Erythroblast (primary cell): Measurements from ENCODE around the gene GJA3.

Experiments
- GATA1 ChIP-seq: IDR thresholded peaks from 2 replicates; pipeline ENCODE4 v1.6.1; 2011; ENCODE audit warnings: low read depth, mild to moderate bottlenecking, control low read depth, low read length, moderate library complexity
- POLR2A ChIP-seq: IDR thresholded peaks from 2 replicates; pipeline ENCODE4 v1.6.1; 2011; ENCODE audit warnings: mild to moderate bottlenecking, low read length

DNA sequence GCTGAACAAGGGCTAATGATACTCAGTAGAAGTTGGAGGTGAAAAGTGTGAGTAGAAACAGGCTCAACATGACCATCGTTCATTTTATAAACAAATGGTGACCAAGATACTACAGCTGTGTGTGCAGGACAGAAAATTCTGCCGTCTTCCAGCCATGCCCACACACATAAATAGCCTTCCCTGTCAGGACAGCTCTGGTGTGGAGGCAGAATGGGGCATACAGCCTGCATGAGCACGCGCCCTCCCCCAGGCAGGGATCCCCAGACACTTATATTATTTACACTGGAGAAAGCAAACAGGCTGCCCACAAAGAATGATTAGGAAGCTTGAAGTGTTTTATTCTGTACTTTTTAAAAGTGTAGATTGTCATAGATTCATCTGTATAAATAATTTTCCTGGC is 20.4 kb downstream of the GJA3 start:
- TF ChIP-seq POLR2A (no peak), GATA1 (no peak)
